Neural cell (in vitro differentiated cells): ENCODE measurements around the gene CCSER2.

ENCODE experiments used
- CTCF ChIP-seq: fragments of 450-650 bp; IDR thresholded peaks from 2 replicates; pipeline ENCODE4 v1.5.1; 2014; ENCODE audit warnings: antibody characterized with exemption, mild to moderate bottlenecking, moderate library complexity; ENCODE audit not compliant: poor library complexity, severe bottlenecking
- EP300 ChIP-seq: fragments of 450-650 bp; conservative IDR thresholded peaks from 2 replicates; pipeline ENCODE4 v1.6.1; 2014; ENCODE audit warnings: antibody characterized with exemption, mild to moderate bottlenecking, moderate library complexity; ENCODE audit not compliant: poor library complexity, severe bottlenecking
- EZH2 ChIP-seq: fragments of 200-600, 300-800 bp; shearing (Covaris generic), sonication (generic); IDR thresholded peaks from 2 replicates; pipeline ENCODE4 v1.6.1; 2014; ENCODE audit warnings: antibody characterized with exemption, low read length, borderline replicate concordance, mild to moderate bottlenecking; ENCODE audit not compliant: insufficient read depth, poor library complexity, severe bottlenecking
- MXI1 ChIP-seq: fragments of 450-650 bp; conservative IDR thresholded peaks from 2 replicates; pipeline ENCODE4 v1.6.1; 2014; ENCODE audit warnings: antibody characterized with exemption, mild to moderate bottlenecking; ENCODE audit not compliant: poor library complexity, severe bottlenecking
- POLR2AphosphoS5 ChIP-seq: IDR thresholded peaks from 2 replicates; pipeline ENCODE4 v1.6.1; 2012
- RAD21 ChIP-seq: fragments of 450-650 bp; conservative IDR thresholded peaks from 2 replicates; pipeline ENCODE4 v1.6.1; 2014; ENCODE audit warnings: antibody characterized with exemption, mild to moderate bottlenecking, moderate library complexity
- SMC3 ChIP-seq: fragments of 450-650 bp; conservative IDR thresholded peaks from 2 replicates; pipeline ENCODE4 v1.6.1; 2014; ENCODE audit warnings: antibody characterized with exemption, mild to moderate bottlenecking, moderate library complexity; ENCODE audit not compliant: poor library complexity

- no peak for TF ChIP-seq MXI1
- TF ChIP-seq EZH2: no peak
- no peak for TF ChIP-seq CTCF
- no peak for TF ChIP-seq POLR2AphosphoS5
- TF ChIP-seq SMC3: no peak
- no peak for TF ChIP-seq EP300
- TF ChIP-seq RAD21: no peak
Measured at GRCh38 chr10:84540022-84540616, 211.7 kb downstream of the CCSER2 start.
